HG02759 (cell line): ENCODE measurements around the gene SIGLEC14.
"Not testable (repeated sequence)": the region's sequence is repeated elsewhere in the genome, so short reads cannot be mapped to it uniquely, and the experiment has no call there.

Experiments used
- ATAC-seq: cut with Tn5 transposase; IDR thresholded peaks from one replicate; pipeline ENCODE4 v1.9.1; 2021; ENCODE audit warnings: mild to moderate bottlenecking, moderate library complexity; ENCODE audit not compliant: unreplicated experiment

Gene SIGLEC14

GRCh38 chr19:51675911-51676565 is 29.4 kb upstream of the SIGLEC14 start:
- not testable (repeated sequence) for ATAC-seq

GRCh38 chr19:51668216-51668615 is 21.6 kb upstream of the SIGLEC14 start:
- ATAC-seq: no peak

- ATAC-seq: no peak
Observed at GRCh38 chr19:51664997-51665396, 18.4 kb upstream of the SIGLEC14 start.

- no peak for ATAC-seq
Observed at GRCh38 chr19:51664131-51664530, 17.5 kb upstream of the SIGLEC14 start.

- ATAC-seq: no peak
Observed at GRCh38 chr19:51663650-51664049, 17.0 kb upstream of the SIGLEC14 start.

- no peak for ATAC-seq
Observed at GRCh38 chr19:51660975-51661600, 14.5 kb upstream of the SIGLEC14 start.

GRCh38 chr19:51654783-51655182 is 8.2 kb upstream of the SIGLEC14 start:
- ATAC-seq: no peak

GRCh38 chr19:51653162-51653561 is 6.5 kb upstream of the SIGLEC14 start:
- no peak for ATAC-seq

GRCh38 chr19:51652266-51652665 is 5.6 kb upstream of the SIGLEC14 start:
- ATAC-seq: no peak

GRCh38 chr19:51651216-51651846 is 4.7 kb upstream of the SIGLEC14 start:
- ATAC-seq: no peak

GRCh38 chr19:51647318-51647717 is 693 bp upstream of the SIGLEC14 start:
- ATAC-seq: no peak

- ATAC-seq: no peak
Observed at GRCh38 chr19:51644636-51645271, 1.9 kb downstream of the SIGLEC14 start.

GRCh38 chr19:51641648-51642047 is 5.0 kb downstream of the SIGLEC14 start:
- ATAC-seq: no peak

GRCh38 chr19:51640386-51640785 is 6.2 kb downstream of the SIGLEC14 start:
- no peak for ATAC-seq

- no peak for ATAC-seq
Observed at GRCh38 chr19:51639916-51640315, 6.7 kb downstream of the SIGLEC14 start.

- ATAC-seq: no peak
Observed at GRCh38 chr19:51637362-51637978, 9.2 kb downstream of the SIGLEC14 start.

GRCh38 chr19:51632126-51632525 is 14.5 kb downstream of the SIGLEC14 start:
- ATAC-seq: no peak

- not testable (repeated sequence) for ATAC-seq
Observed at GRCh38 chr19:51630315-51630714, 16.3 kb downstream of the SIGLEC14 start, which contains the start of gene SIGLEC5. Gene SIGLEC5 (minus strand): TSS chr19:51630401. CDS start chr19:51630335, 66 bp downstream.

GRCh38 chr19:51628153-51628939 is 18.3 kb downstream of the SIGLEC14 start:
- no peak for ATAC-seq

- no peak for ATAC-seq
Observed at GRCh38 chr19:51627491-51628138, 19.0 kb downstream of the SIGLEC14 start.
